ENCODE measurements around the gene TMEM272. TPM values are rescaled to one million over a fixed set of nuclear protein-coding genes. Genes with fewer than 3 reads are reported as not detected.

Gene TMEM272
- total and polyA plus RNA-seq, 2 of the 13 experiments (the other 11 are each of a cell fraction or from before 2014, with no cell fraction given), result 0.37 to 0.62 TPM

- TF ChIP-seq FOXP4 (CRISPR knock-in tag; IDR thresholded peaks at IDR 0.05) (no peak), ZNF441 (CRISPR knock-in tag; IDR thresholded peaks at IDR 0.05; ENCODE audit: borderline replicate concordance) (no peak), ZNF3 (CRISPR knock-in tag; IDR thresholded peaks at IDR 0.05) (no peak), PRDM10 (CRISPR knock-in tag; IDR thresholded peaks at IDR 0.05; ENCODE audit: low read depth) (no peak), MIER2 (CRISPR knock-in tag; IDR thresholded peaks at IDR 0.05) (no peak), CREB3 (CRISPR knock-in tag; IDR thresholded peaks at IDR 0.05) (no peak), HMGXB3 (CRISPR knock-in tag; IDR thresholded peaks at IDR 0.05; ENCODE audit: borderline replicate concordance) (no peak), FOXK1 (CRISPR knock-in tag; IDR thresholded peaks at IDR 0.05; ENCODE audit: borderline replicate concordance, low read depth) (no peak), HOXA9 (CRISPR knock-in tag; IDR thresholded peaks at IDR 0.05; ENCODE audit: borderline replicate concordance) (no peak)
Measured at GRCh38 chr13:51765142-51765515, 79.8 kb downstream of the TMEM272 start (continued).

Measured in HepG2 (cell line).